22Rv1 (cell line): Measurements from ENCODE around the gene UACA.

Source experiments
- ZFX ChIP-seq: fragments of 450-650 bp; IDR thresholded peaks from 2 replicates; pipeline ENCODE4 v1.6.1; 2017; ENCODE audit warnings: antibody characterized with exemption, borderline replicate concordance
- TF ChIP-seq, protein P1 (sequence below): fragments of 450-650 bp; IDR thresholded peaks from 2 replicates; pipeline ENCODE4 v1.5.1; 2017; ENCODE audit warnings: mild to moderate bottlenecking

DNA sequence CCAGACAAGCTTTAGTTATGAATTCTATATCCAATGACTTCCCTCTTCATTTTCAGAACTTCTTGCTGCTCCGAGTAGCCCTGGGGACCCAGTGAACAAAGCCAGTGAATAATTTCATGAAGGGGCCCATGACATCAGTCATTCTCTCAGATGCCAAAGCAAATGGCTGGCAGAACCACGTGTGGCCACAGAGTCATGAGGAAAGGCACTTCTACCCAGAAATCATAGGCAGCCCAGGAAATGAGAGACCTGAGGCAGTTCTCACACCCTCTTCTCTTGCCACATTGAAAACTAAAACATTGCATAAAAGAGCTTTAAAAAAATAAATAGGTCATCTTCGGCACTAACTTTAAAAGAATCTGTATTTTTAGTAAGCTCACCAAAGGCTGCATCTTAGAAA is 4.3 kb upstream of the UACA start:
- TF ChIP-seq, protein P1, sequence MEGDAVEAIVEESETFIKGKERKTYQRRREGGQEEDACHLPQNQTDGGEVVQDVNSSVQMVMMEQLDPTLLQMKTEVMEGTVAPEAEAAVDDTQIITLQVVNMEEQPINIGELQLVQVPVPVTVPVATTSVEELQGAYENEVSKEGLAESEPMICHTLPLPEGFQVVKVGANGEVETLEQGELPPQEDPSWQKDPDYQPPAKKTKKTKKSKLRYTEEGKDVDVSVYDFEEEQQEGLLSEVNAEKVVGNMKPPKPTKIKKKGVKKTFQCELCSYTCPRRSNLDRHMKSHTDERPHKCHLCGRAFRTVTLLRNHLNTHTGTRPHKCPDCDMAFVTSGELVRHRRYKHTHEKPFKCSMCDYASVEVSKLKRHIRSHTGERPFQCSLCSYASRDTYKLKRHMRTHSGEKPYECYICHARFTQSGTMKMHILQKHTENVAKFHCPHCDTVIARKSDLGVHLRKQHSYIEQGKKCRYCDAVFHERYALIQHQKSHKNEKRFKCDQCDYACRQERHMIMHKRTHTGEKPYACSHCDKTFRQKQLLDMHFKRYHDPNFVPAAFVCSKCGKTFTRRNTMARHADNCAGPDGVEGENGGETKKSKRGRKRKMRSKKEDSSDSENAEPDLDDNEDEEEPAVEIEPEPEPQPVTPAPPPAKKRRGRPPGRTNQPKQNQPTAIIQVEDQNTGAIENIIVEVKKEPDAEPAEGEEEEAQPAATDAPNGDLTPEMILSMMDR = no peak
- no peak for TF ChIP-seq ZFX
